CD14-positive monocyte (primary cell): ENCODE measurements around the gene SPEF2. TPM values are rescaled to one million over a fixed set of nuclear protein-coding genes. Genes with fewer than 3 reads are reported as not detected.

Experiments
- DNase-seq, 3 donors: peaks; one replicate each; pipeline ENCODE4 v3.0.0-alpha.2; 2011 to 2022
- H2AFZ ChIP-seq: 2 replicates; pipeline ENCODE4 v1.6.0; 2012; ENCODE audit warnings: mild to moderate bottlenecking, low read depth, low read length, inconsistent platforms; ENCODE audit not compliant: insufficient read depth, poor library complexity, severe bottlenecking
- H3K27ac ChIP-seq, 2 donors: 1 replicate in 1 of 2; 2 replicates in 1 of 2; pipeline ENCODE4 v1.5.1; 2012 to 2013; ENCODE audit warnings: low read length in 2 of 2, control low read depth in 1 of 2, inconsistent platforms in 1 of 2, low read depth in 1 of 2, mild to moderate bottlenecking in 1 of 2
- H3K27me3 ChIP-seq, 2 donors: one replicate each; pipeline versions ENCODE4 v1.6.0 to v1.6.1; 2011 to 2013; ENCODE audit warnings: low read length in 2 of 2; ENCODE audit not compliant: control insufficient read depth in 2 of 2, insufficient read depth in 2 of 2
- H3K36me3 ChIP-seq, 2 donors: replicated peaks in 1 of 2; 1 replicate in 1 of 2; 2 replicates in 1 of 2; pipeline versions ENCODE4 v1.5.1 to v1.6.1; 2012 to 2013; ENCODE audit warnings: low read length in 2 of 2, control low read depth in 1 of 2, inconsistent platforms in 1 of 2, mild to moderate bottlenecking in 1 of 2; ENCODE audit not compliant: insufficient read depth in 2 of 2, control insufficient read depth in 1 of 2
- H3K4me1 ChIP-seq, 2 donors: 1 replicate in 1 of 2; 2 replicates in 1 of 2; pipeline versions ENCODE4 v1.5.1 to v1.6.1; 2012 to 2013; ENCODE audit warnings: low read length in 2 of 2, control low read depth in 1 of 2, inconsistent platforms in 1 of 2, mild to moderate bottlenecking in 1 of 2, moderate library complexity in 1 of 2; ENCODE audit not compliant: insufficient read depth in 2 of 2, control insufficient read depth in 1 of 2
- H3K4me2 ChIP-seq: replicated peaks from 2 replicates; pipeline ENCODE3; 2012; ENCODE audit warnings: low read length, moderate library complexity, mild to moderate bottlenecking; ENCODE audit not compliant: poor library complexity, severe bottlenecking; ENCODE audit errors: extremely low read depth
- H3K4me3 ChIP-seq, 3 experiments: fragments of 200-600 bp in 1 of 3; sonication (generic) in 1 of 3; replicated peaks in 1 of 3; 1 replicate in 2 of 3; 2 replicates in 1 of 3; pipeline ENCODE4 v1.5.1; 2011 to 2013; ENCODE audit warnings: low read length in 3 of 3, mild to moderate bottlenecking in 3 of 3, control low read depth in 2 of 3, low read depth in 2 of 3, inconsistent platforms in 1 of 3, moderate library complexity in 1 of 3
- H3K79me2 ChIP-seq: 2 replicates; pipeline ENCODE4 v1.6.0; 2012; ENCODE audit warnings: mild to moderate bottlenecking, control low read depth, inconsistent platforms, low read length, moderate library complexity; ENCODE audit not compliant: insufficient read depth
- H3K9ac ChIP-seq: 2 replicates; pipeline ENCODE4 v1.6.0; 2017; ENCODE audit warnings: low read length, mild to moderate bottlenecking; ENCODE audit not compliant: insufficient read depth, poor library complexity, severe bottlenecking
- H3K9me3 ChIP-seq, 2 donors: replicated peaks in 1 of 2; 1 replicate in 1 of 2; 2 replicates in 1 of 2; pipeline versions ENCODE4 v1.5.1 to v1.6.1; 2012 to 2013; ENCODE audit warnings: low read length in 2 of 2, control low read depth in 1 of 2; ENCODE audit not compliant: control insufficient read depth in 1 of 2, insufficient read depth in 1 of 2
- H4K20me1 ChIP-seq: 2 replicates; pipeline ENCODE4 v1.6.0; 2012; ENCODE audit warnings: mild to moderate bottlenecking, low read length, control low read depth, moderate library complexity; ENCODE audit not compliant: insufficient read depth
- H3K27ac Mint-ChIP-seq, 7 donors: one replicate each; pipeline ENCODE4 v1.8.0; 2020; ENCODE audit warnings: mild to moderate bottlenecking in 7 of 7, mixed read lengths in 7 of 7, moderate library complexity in 6 of 7, inconsistent platforms in 2 of 7
- H3K27me3 Mint-ChIP-seq, 3 donors: one replicate each; pipeline ENCODE4 v1.8.0; 2021 to 2022; ENCODE audit warnings: low read depth in 3 of 3, mild to moderate bottlenecking in 3 of 3, mixed read lengths in 3 of 3, moderate library complexity in 3 of 3, inconsistent platforms in 1 of 3
- H3K36me3 Mint-ChIP-seq, 2 donors: one replicate each; pipeline ENCODE4 v1.8.0; 2020; ENCODE audit warnings: mixed read lengths in 2 of 2, inconsistent platforms in 1 of 2, mild to moderate bottlenecking in 1 of 2
- H3K4me1 Mint-ChIP-seq: one replicate; pipeline ENCODE4 v1.8.0; 2020; ENCODE audit warnings: mild to moderate bottlenecking, mixed read lengths
- H3K4me3 Mint-ChIP-seq, 2 donors: one replicate each; pipeline ENCODE4 v1.8.0; 2020; ENCODE audit warnings: mild to moderate bottlenecking in 2 of 2, mixed read lengths in 2 of 2, moderate library complexity in 1 of 2
- H3K9me3 Mint-ChIP-seq, 7 donors: one replicate each; pipeline ENCODE4 v1.8.0; 2020 to 2022; ENCODE audit warnings: mixed read lengths in 7 of 7, mild to moderate bottlenecking in 6 of 7, moderate library complexity in 6 of 7, inconsistent platforms in 2 of 7
- CTCF ChIP-seq: fragments of 200-600 bp; IDR thresholded peaks from one replicate; pipeline ENCODE4 v1.8.0; 2022; ENCODE audit warnings: antibody characterized with exemption, mild to moderate bottlenecking
- WGBS: methylation state at CpG from one replicate; pipeline ENCODE4 v1.1.5; 2013; ENCODE audit warnings: missing lambda C conversion rate; ENCODE audit not compliant: insufficient coverage; 5-methylcytosine and 5-hydroxymethylcytosine counted together
- intact Hi-C, 2 donors: fragments of 100-400 bp; cut with micrococcal nuclease; formaldehyde crosslinking; loops; one replicate each; pipeline versions ENCODE4 v1.15.0 to v1.15.1; 2023
- polyA plus RNA-seq, 3 donors: library from polyadenylated mRNA; depleted of rRNA in 1 of 3; unstranded in 2 of 3; stranded (reverse) in 1 of 3; fragments of 300-500 nt in 2 of 3; fragments of >200 nt in 1 of 3; fragmentation: Illumina TruSeq in 2 of 3; gene quantifications; 1 replicate in 2 of 3; 2 replicates in 1 of 3; pipeline ENCODE4 v1.2.3, GENCODE V29; 2012 to 2021

The SPEF2 gene
- polyA plus RNA-seq, 3 donors = 0.46 to 0.96 (median 0.48) TPM

GRCh38 chr5:35626108-35626507, 8.4 kb downstream of the SPEF2 start:
- no peak overlapping the region for H2AFZ ChIP-seq
- H3K79me2 ChIP-seq = peaks cover 24% of the 10 kb centered on the region
- Mint-ChIP-seq H3K4me3 (no peak overlapping the region), H3K9me3 (peaks cover 3 to 19% (median 7%) of the 10 kb centered on the region in 7 donors), H3K27me3 (no peaks in the 10 kb centered on the region), H3K4me1 (peaks cover 14% of the 10 kb centered on the region), H3K27ac (no peak overlapping the region), H3K36me3 (peaks cover 18 to 32% of the 10 kb centered on the region in 2 donors)
- no peaks in the 10 kb centered on the region for H3K4me1 ChIP-seq
- H3K4me2 ChIP-seq = no peak overlapping the region
- intact Hi-C loops = no loop called here
- TF ChIP-seq CTCF = no peak
- peaks cover 6 to 7% of the 10 kb centered on the region in 2 donors for H3K9me3 ChIP-seq
- no peaks in the 10 kb centered on the region for H4K20me1 ChIP-seq
- WGBS = no CpG with 5 or more reads among the region's 1 CpG
- peaks cover 7 to 18% of the 10 kb centered on the region in 2 donors for H3K36me3 ChIP-seq
- H3K9ac ChIP-seq = no peak overlapping the region
- no peaks in the 10 kb centered on the region for H3K27me3 ChIP-seq
- no peak for DNase-seq
- no peak overlapping the region for H3K27ac ChIP-seq
- H3K4me3 ChIP-seq = no peak overlapping the region

DNA sequence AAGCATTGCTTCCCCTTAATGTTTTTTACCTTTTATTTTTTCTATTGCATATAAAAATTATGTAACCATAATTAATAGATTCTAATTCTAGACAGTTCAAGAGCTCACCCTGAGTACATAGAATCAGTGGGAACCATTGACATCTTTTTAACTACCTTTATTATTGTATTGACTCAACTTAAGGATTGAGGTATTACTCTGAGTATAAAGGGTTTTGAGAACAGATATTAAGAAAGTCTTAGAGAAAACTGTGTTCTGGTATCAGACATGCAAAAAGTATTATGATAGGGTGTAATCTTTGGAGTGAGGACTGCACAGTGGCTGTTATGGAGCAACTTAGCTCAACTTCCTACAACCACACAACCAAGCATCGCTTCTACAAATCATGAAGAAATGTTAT, 8.9 kb downstream of the SPEF2 start:
- Histone ChIP-seq H4K20me1 (no peaks in the 10 kb centered on the region), H3K4me1 (no peaks in the 10 kb centered on the region), H3K27me3 (no peaks in the 10 kb centered on the region), H3K27ac (no peak overlapping the region), H3K4me2 (no peak overlapping the region), H3K36me3 (peaks cover 7 to 22% of the 10 kb centered on the region in 2 donors), H3K9me3 (peaks cover 8 to 10% of the 10 kb centered on the region in 2 donors), H3K9ac (no peak overlapping the region), H2AFZ (no peak overlapping the region), H3K4me3 (no peak overlapping the region), H3K79me2 (peaks cover 20% of the 10 kb centered on the region)
- Mint-ChIP-seq H3K4me1 (peaks cover 14% of the 10 kb centered on the region), H3K27me3 (no peaks in the 10 kb centered on the region), H3K27ac (no peak overlapping the region), H3K9me3 (peaks cover 5 to 22% (median 10%) of the 10 kb centered on the region in 7 donors), H3K36me3 (peaks cover 23 to 36% of the 10 kb centered on the region in 2 donors), H3K4me3 (no peak overlapping the region)
- no peak for TF ChIP-seq CTCF
- intact Hi-C loops = no loop called here
- no peak for DNase-seq
- WGBS = no CpG with 5 or more reads among the region's 1 CpG
